A673 (cell line): Measurements from ENCODE around the gene STXBP5L. TPM values are rescaled to one million over a fixed set of nuclear protein-coding genes. Genes with fewer than 3 reads are reported as not detected.
"Not testable (repeated sequence)": the region's sequence is repeated elsewhere in the genome, so short reads cannot be mapped to it uniquely, and the experiment has no call there.

Source experiments
- BruUV-seq: library from RNA; stranded (reverse); fragments of 400-500 nt; replicated peaks from 2 replicates; lab custom pipeline; 2021; lab: Mats Ljungman, UMichigan
- CTCF ChIA-PET: fragments of 300-600 bp; sonication (Branson Sonifier 250); formaldehyde crosslinking; loops from one replicate; lab custom pipeline; 2022; ENCODE audit warnings: antibody characterized with exemption; lab: Charles Lee
- POLR2A ChIA-PET: fragments of 300-600 bp; sonication (Branson Sonifier 250); formaldehyde crosslinking; loops from one replicate; lab custom pipeline; 2022; ENCODE audit warnings: antibody characterized with exemption; ENCODE audit not compliant: low non-redundant PET; lab: Charles Lee
- DNase-seq: peaks from one replicate; pipeline ENCODE4 v3.0.0-alpha.2; 2015; ENCODE audit warnings: low spot score
- H3K27ac ChIP-seq: fragments of 200-600 bp; sonication (generic); 2 replicates; pipeline ENCODE4 v1.5.1; 2016; ENCODE audit warnings: mixed run types, low read depth, mild to moderate bottlenecking, mixed read lengths, antibody characterized with exemption, low read length; ENCODE audit not compliant: poor library complexity, severe bottlenecking
- H3K27me3 ChIP-seq: fragments of 200-600 bp; sonication (generic); replicated peaks from 2 replicates; pipeline ENCODE4 v1.6.1; 2017; ENCODE audit warnings: mixed run types, low read depth, mild to moderate bottlenecking, mixed read lengths, antibody characterized with exemption, low read length; ENCODE audit not compliant: insufficient read depth, poor library complexity
- H3K36me3 ChIP-seq: fragments of 200-600 bp; sonication (generic); 2 replicates; pipeline ENCODE4 v1.6.1; 2016; ENCODE audit warnings: mixed run types, mild to moderate bottlenecking, mixed read lengths, antibody characterized with exemption, low read length; ENCODE audit not compliant: insufficient read depth, poor library complexity, severe bottlenecking
- H3K4me1 ChIP-seq: fragments of 200-600 bp; sonication (generic); 2 replicates; pipeline ENCODE4 v1.6.1; 2017; ENCODE audit warnings: mixed run types, mild to moderate bottlenecking, mixed read lengths, antibody characterized with exemption, low read length; ENCODE audit not compliant: insufficient read depth, poor library complexity, severe bottlenecking
- H3K4me3 ChIP-seq: fragments of 200-600 bp; sonication (generic); 2 replicates; pipeline ENCODE4 v1.5.1; 2016; ENCODE audit warnings: low read depth, mixed run types, mild to moderate bottlenecking, mixed read lengths, low read length; ENCODE audit not compliant: poor library complexity, severe bottlenecking
- H3K9me3 ChIP-seq: fragments of 200-600 bp; sonication (generic); 2 replicates; pipeline ENCODE4 v1.6.1; 2016; ENCODE audit warnings: mixed run types, low read depth, mild to moderate bottlenecking, mixed read lengths, antibody characterized with exemption, low read length; ENCODE audit not compliant: poor library complexity, severe bottlenecking
- EZH2 ChIP-seq: fragments of 200-600 bp; sonication (generic); IDR thresholded peaks from 2 replicates; pipeline ENCODE4 v1.6.1; 2017; ENCODE audit warnings: borderline replicate concordance, low read depth, mild to moderate bottlenecking, mixed read lengths, antibody characterized with exemption, low read length; ENCODE audit not compliant: poor library complexity, severe bottlenecking
- intact Hi-C: fragments of 100-400 bp; cut with micrococcal nuclease; formaldehyde crosslinking; loops from one replicate; pipeline ENCODE4 v1.10.0; 2022; ENCODE audit not compliant: unreplicated experiment
- total RNA-seq: library from RNA; stranded (reverse); gene quantifications from 2 replicates; pipeline ENCODE4 v1.2.3, GENCODE V29; 2021
- TF ChIP-seq, protein P1 (sequence below): fragments of 300-800, 200-600 bp; sonication (generic); conservative IDR thresholded peaks from 2 replicates; pipeline ENCODE4 v1.5.1; 2017; ENCODE audit warnings: low read depth, mild to moderate bottlenecking, antibody characterized with exemption, low read length, moderate library complexity, mixed read lengths

The STXBP5L gene
- total RNA-seq, 1 experiment from 2014 or later = not detected

DNA sequence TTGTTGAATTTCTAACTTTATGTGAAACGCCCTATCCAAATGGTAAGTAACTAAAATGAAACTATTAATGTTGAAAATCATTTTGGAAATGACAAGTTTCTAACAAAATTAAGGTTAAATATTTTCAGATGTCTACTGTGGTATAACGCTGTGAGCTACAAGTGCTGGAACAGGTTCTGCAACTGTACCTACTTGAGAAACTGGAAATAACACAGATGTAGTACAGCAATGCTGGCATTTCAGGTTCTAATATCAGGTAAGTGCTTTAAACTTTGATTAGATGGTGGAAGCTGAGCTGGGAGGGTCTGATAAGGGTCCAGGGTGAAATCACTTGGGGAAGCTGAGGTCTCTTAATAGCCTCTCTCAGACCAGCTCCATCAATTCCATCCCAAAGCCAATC is 315.1 kb downstream of the STXBP5L start:
- no TSS peak for BruUV-seq
- H3K27me3 ChIP-seq = no peaks in the 10 kb centered on the region
- no peaks in the 10 kb centered on the region for H3K4me1 ChIP-seq
- TF ChIP-seq, protein P1, sequence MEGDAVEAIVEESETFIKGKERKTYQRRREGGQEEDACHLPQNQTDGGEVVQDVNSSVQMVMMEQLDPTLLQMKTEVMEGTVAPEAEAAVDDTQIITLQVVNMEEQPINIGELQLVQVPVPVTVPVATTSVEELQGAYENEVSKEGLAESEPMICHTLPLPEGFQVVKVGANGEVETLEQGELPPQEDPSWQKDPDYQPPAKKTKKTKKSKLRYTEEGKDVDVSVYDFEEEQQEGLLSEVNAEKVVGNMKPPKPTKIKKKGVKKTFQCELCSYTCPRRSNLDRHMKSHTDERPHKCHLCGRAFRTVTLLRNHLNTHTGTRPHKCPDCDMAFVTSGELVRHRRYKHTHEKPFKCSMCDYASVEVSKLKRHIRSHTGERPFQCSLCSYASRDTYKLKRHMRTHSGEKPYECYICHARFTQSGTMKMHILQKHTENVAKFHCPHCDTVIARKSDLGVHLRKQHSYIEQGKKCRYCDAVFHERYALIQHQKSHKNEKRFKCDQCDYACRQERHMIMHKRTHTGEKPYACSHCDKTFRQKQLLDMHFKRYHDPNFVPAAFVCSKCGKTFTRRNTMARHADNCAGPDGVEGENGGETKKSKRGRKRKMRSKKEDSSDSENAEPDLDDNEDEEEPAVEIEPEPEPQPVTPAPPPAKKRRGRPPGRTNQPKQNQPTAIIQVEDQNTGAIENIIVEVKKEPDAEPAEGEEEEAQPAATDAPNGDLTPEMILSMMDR = no peak
- no peak for TF ChIP-seq EZH2
- H3K9me3 ChIP-seq = no peaks in the 10 kb centered on the region
- CTCF ChIA-PET = no interaction called here
- no peak overlapping the region for H3K27ac ChIP-seq
- DNase-seq = no peak
- POLR2A ChIA-PET = no interaction called here
- intact Hi-C loops = no loop called here
- no peak overlapping the region for H3K4me3 ChIP-seq
- no peaks in the 10 kb centered on the region for H3K36me3 ChIP-seq

DNA sequence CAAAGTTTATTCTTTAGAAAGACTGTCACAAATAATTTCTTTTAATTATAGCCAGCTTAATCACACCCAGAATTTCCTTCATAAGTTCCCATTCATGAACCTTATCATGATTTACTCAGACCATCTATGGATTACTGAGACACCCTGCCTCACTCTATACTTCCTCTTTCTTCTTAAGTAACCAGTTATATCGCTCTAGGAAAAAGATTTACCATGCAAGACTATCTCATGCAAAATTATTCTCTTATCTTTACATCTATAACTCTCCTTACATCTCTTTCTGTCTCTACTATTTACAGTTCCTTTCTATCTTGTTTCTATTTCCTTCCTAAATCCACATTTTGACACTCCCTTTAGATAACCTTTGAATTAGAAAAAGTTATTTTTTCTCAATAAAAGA is 321.0 kb downstream of the STXBP5L start:
- H3K27me3 ChIP-seq = no peaks in the 10 kb centered on the region
- BruUV-seq = no TSS peak
- no peak for TF ChIP-seq EZH2
- TF ChIP-seq, protein P1 = no peak

DNA sequence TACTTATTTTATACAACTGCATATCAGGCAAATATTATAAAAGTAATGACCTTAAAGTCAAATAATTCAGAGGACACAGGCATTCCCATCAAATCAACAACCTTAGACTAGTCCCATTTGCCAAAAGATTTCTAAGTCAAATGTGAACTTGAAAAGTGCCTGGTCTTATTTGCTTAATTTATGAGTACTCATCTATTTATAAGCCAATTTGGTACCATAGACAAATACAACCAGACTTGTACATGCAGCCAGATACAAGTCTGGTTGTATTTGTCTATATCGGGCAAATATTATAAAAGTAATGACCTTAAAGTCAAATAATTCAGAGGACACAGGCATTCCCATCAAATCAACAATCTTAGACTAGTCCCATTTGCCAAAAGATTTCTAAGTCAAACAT is 322.2 kb downstream of the STXBP5L start:
- BruUV-seq, H3K4me3 ChIP-seq, H3K9me3 ChIP-seq, CTCF ChIA-PET, H3K27me3 ChIP-seq, intact Hi-C loops, H3K4me1 ChIP-seq, H3K27ac ChIP-seq, DNase-seq, POLR2A ChIA-PET, H3K36me3 ChIP-seq: not testable (repeated sequence)

More for the DNA sequence above, 321.0 kb downstream of the STXBP5L start:
- POLR2A ChIA-PET = no interaction called here
- no peak for DNase-seq
- Histone ChIP-seq H3K36me3 (no peaks in the 10 kb centered on the region), H3K27ac (no peak overlapping the region), H3K9me3 (no peaks in the 10 kb centered on the region), H3K4me3 (no peak overlapping the region), H3K4me1 (no peaks in the 10 kb centered on the region)
- intact Hi-C loops = no loop called here
- CTCF ChIA-PET = no interaction called here

DNA sequence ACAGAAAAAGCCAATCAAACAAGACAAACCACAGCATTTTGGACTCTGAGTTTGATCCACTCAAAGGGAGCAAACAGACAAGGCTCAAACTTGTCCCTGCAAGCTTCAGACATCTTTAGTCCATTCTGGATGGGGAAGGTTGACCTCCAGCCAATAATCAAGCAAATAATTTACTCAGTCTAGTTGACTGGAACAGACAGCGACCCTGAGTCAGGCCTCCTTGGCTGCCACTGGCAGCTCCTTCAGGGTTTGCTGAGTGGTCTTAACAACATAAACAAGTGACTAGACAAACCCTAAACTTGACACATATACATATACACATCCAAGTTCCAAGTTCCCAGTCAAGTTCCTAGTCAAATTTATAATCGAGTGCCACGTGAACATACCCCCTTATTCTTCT is 323.9 kb downstream of the STXBP5L start:
- no TSS peak for BruUV-seq
- no peaks in the 10 kb centered on the region for H3K36me3 ChIP-seq
- no peak for DNase-seq
- intact Hi-C loops = no loop called here
- H3K27ac ChIP-seq = no peak overlapping the region
- ChIA-PET POLR2A (no interaction called here), CTCF (no interaction called here)
- no peaks in the 10 kb centered on the region for H3K9me3 ChIP-seq
- TF ChIP-seq EZH2 = no peak
- TF ChIP-seq, protein P1 = no peak
- H3K27me3 ChIP-seq = no peaks in the 10 kb centered on the region
- H3K4me1 ChIP-seq = no peaks in the 10 kb centered on the region
- H3K4me3 ChIP-seq = no peak overlapping the region
